ENCODE results near the gene FBN1. TPM values are rescaled to one million over a fixed set of nuclear protein-coding genes. Genes with fewer than 3 reads are reported as not detected.
A peak's percentile ranks its signal among the peaks of the same experiment; 100 is the strongest.

FBN1 gene
- total RNA-seq: 1 to 10 TPM in 1 of 2 donors, under 1 TPM in 1; 0.91 to 1.6 TPM

DNA sequence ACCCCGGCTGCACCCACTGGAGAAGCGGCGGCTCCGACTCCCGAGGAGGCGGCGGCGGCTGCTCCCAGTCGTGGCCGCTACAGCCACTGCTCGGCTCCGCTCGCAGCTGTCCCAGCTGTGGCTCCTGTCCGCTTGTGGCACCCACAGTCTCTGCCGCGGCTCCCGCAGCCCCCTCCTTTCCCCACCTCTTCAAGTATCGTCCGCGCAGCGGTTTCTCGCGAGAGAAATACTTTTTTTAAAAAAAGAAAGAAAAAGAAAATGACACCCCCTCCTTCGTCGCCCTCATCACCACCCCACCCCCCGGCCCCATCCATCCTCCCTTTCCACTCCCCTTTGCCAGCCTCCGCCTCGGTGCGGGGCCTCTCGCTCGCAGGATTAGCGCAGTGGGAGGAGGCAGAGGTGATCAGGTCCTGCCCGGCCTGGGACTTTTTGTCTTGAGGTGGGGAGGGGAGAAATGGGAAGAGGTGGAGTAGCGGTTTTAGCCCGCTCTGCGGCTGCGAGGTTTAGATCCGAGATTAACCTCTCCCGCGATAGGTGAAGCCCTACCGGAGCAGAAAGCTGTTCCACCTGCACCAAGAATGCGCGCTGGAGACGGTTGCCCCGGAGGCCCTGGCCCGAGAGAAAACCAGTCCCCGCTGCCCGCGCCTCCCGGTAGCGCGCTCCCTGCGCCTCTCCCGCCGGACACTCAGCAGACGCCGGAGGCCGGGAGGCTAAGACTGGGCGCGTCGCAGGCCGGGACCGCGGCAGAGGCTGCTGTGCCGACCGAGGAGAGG lies at the start of gene FBN1:
FBN1 (minus strand) TSS at position 152 of the 773 bp plus-strand sequence. CDS start 940 bp downstream, outside the sequence.
- H3K4me1 Mint-ChIP-seq: no peaks in the 10 kb centered on the region
- H3K27ac Mint-ChIP-seq: no peak within 1 kb of the TSS
- peak within 1 kb of the TSS; percentile 5 for H3K4me3 Mint-ChIP-seq

DNA sequence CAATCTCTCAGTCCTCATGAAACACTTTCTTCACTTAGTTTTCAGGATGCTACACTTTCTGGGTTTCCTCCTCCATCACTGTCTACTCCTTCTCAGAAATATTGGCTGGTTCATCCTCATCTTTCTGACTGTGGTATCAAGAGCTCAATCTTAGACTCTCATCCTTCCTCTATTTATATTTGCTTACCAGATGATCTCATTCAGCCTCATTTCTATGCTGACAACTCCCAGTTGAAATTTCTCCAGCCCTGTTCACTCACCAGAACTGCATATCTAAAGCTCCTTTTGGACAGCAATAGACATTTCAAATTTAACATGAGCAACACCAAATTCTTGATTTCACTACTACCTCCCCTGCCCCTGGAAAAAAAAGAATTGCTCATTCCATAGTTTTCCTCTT lies 48.0 kb upstream of the FBN1 start:
- H3K4me3 Mint-ChIP-seq: no peak overlapping the region
- no peaks in the 10 kb centered on the region for H3K36me3 Mint-ChIP-seq (ENCODE audit: low read depth)
- H3K27me3 Mint-ChIP-seq: no peaks in the 10 kb centered on the region
- no peaks in the 10 kb centered on the region for H3K4me1 Mint-ChIP-seq
- ATAC-seq (replicated peaks): no peak
- H3K9me3 Mint-ChIP-seq: no peaks in the 10 kb centered on the region
- no peak overlapping the region for H3K27ac Mint-ChIP-seq

More for the DNA sequence above, at the start of gene FBN1:
- H3K36me3 Mint-ChIP-seq (ENCODE audit: low read depth): no peaks in the 10 kb centered on the region
- no peaks in the 10 kb centered on the region for H3K9me3 Mint-ChIP-seq
- peaks cover 31% of the 10 kb centered on the region for H3K27me3 Mint-ChIP-seq
- peak; percentile 16 for ATAC-seq (replicated peaks)

DNA sequence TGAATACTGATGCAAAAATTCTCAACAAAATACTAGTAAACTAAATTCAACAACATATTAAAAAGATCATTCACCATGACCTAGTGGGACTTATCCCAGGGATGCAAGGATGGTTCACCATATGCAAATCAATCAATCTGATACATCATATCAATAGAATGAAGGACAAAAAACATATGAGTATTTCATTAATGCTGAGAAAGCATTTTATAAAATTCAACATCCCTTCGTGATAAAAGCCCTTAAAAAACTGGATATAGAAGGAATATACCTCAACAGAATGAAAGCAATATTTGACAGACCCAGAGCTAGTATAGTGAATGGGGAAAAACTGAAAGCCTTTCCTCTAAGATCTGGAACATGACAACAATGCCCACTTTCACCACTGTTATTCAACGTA lies 43.0 kb upstream of the FBN1 start:
- H3K4me1 Mint-ChIP-seq: no peaks in the 10 kb centered on the region
- no peaks in the 10 kb centered on the region for H3K36me3 Mint-ChIP-seq (ENCODE audit: low read depth)
- no peak overlapping the region for H3K4me3 Mint-ChIP-seq
- no peak overlapping the region for H3K27ac Mint-ChIP-seq
- peaks cover 4% of the 10 kb centered on the region for H3K9me3 Mint-ChIP-seq
- H3K27me3 Mint-ChIP-seq: no peaks in the 10 kb centered on the region
- no peak for ATAC-seq (replicated peaks)

DNA sequence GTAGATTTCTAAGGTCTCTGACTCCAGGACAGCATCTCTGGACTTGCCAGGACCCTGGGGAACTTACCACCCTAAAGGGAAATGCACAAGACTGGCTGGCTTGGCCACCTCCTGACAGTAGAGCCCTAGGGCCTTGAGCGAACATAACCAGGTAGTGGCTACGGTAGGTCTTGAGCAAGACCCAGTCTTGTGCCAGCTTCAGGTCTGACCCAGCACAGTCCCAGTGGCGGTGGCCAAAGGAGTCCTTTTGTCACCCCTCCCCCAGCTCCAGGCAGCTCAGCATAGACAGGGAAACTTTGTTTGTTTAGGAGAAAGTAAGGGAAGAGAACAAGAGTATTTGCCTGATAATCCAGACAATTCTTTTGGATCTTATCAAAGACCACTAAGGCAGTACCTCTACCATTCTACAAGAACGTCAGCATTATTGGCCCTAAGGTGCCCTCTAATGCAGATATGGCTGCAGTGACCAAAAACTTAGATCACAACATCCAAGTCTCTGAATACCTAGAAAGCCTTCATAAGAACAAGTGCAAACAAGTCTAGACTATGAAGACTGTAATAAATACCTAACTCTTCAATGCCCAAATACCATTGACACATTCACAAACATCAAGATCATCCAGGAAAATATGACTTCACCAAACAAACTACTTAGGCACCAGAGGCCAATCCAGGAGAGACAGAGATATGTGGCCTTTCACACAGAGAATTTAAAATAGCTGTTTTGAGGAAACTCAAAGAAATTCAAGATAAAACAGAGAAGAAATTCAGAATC lies 38.7 kb upstream of the FBN1 start:
- H3K36me3 Mint-ChIP-seq (ENCODE audit: low read depth): no peaks in the 10 kb centered on the region
- peaks cover 4% of the 10 kb centered on the region for H3K9me3 Mint-ChIP-seq
- H3K4me3 Mint-ChIP-seq: no peak overlapping the region
- H3K27ac Mint-ChIP-seq: no peak overlapping the region
- H3K4me1 Mint-ChIP-seq: no peaks in the 10 kb centered on the region
- ATAC-seq (replicated peaks): no peak
- H3K27me3 Mint-ChIP-seq: no peaks in the 10 kb centered on the region

DNA sequence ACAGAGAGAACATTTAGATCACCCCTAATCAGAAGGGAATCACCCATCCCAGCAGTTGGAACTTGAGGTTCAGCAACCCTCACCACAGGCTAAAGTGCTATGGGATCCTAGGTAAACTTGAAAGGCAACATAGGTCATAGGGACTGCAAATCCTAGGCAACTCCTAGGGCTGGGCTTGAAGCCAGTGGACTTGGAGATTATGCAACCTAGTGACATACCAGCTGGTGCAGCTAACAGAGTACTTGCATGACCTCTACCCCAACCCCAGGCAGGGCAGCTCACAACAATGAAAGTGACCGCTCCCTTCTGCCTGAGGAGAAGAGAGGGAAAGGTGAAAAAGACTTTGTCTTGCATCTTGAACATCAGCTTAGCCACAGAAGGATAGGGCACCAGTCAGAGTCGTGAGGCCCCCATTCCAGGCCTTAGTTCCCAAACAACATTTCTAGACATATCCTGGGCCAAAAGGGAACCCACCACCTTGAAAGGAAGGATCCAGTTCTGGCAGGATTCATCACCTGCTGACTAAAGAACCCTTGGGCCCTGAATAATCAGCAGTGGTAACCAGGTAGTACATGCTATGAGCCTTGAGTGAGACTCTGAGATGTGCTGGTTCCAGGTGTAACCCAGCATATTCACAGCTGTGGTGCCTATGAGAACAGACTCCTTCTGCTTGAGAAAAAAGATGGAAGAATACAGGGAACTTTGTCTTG lies 37.6 kb upstream of the FBN1 start:
- Mint-ChIP-seq H3K9me3 (peaks cover 4% of the 10 kb centered on the region), H3K36me3 (ENCODE audit: low read depth) (no peaks in the 10 kb centered on the region), H3K4me3 (no peak overlapping the region), H3K27ac (no peak overlapping the region), H3K4me1 (no peaks in the 10 kb centered on the region), H3K27me3 (no peaks in the 10 kb centered on the region)
- no peak for ATAC-seq (replicated peaks)

DNA sequence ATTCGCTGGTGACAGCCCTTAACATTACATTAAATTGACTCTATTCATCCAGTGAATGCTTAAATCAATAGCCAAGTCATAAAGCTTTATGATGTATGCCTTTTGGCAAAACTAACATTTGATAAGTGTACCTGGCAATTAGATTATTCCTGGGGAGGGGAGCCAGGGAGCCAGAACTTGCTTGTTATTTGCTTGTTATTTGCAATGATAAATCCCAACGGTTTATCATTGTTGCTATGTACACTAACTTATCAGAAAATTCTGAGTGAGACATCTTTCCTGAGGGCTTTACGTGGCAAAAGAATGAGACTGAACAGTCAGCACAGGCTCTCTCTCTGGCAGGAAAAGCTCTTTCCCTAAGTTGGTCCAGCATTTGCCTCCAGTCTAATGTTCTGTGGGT lies 35.8 kb upstream of the FBN1 start:
- no peaks in the 10 kb centered on the region for H3K36me3 Mint-ChIP-seq (ENCODE audit: low read depth)
- H3K4me1 Mint-ChIP-seq: no peaks in the 10 kb centered on the region
- H3K27ac Mint-ChIP-seq: no peak overlapping the region
- no peak overlapping the region for H3K4me3 Mint-ChIP-seq
- peaks cover 4% of the 10 kb centered on the region for H3K9me3 Mint-ChIP-seq
- H3K27me3 Mint-ChIP-seq: no peaks in the 10 kb centered on the region
- ATAC-seq (replicated peaks): no peak

DNA sequence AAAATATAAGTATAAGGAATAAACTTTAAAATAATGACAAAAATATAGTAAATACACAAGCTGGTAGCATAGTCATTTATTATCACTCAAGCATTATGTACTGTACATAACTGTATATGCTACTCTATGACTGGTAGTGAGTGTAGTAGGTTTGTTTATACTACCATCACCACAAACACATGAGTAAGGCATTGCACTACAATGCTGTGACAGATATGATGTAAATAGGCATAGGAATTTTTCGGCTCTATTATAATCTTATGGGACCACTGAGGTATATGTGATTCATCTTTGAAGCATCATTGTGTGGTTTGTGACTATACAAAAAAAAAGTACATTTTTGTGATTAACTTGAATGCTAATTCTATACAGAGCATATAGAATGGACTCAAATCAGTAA lies 35.3 kb upstream of the FBN1 start:
- Mint-ChIP-seq H3K4me1 (no peaks in the 10 kb centered on the region), H3K9me3 (peaks cover 4% of the 10 kb centered on the region), H3K36me3 (ENCODE audit: low read depth) (no peaks in the 10 kb centered on the region), H3K27me3 (no peaks in the 10 kb centered on the region), H3K27ac (no peak overlapping the region), H3K4me3 (no peak overlapping the region)
- ATAC-seq (replicated peaks): no peak

DNA sequence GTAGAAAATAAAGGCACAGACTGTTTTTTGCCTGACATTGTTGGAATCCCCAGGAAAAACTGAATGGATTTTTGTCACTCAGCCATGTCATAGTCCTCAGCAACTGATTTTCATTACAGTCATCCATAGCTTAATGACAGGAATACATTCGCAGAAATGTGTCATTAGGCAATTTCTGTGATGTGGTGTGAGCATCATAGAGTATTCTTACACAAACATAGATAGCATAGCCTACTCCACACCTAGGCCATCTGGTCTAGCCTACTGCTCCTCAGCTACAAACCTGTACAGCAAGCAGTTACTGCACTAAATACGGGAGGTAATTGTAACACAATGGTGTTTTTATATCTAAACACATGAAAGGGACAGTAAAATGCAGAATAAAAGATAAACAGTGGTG lies 34.4 kb upstream of the FBN1 start:
- Mint-ChIP-seq H3K27ac (no peak overlapping the region), H3K36me3 (ENCODE audit: low read depth) (no peaks in the 10 kb centered on the region), H3K4me3 (no peak overlapping the region), H3K27me3 (no peaks in the 10 kb centered on the region), H3K9me3 (peaks cover 4% of the 10 kb centered on the region), H3K4me1 (no peaks in the 10 kb centered on the region)
- ATAC-seq (replicated peaks): no peak

DNA sequence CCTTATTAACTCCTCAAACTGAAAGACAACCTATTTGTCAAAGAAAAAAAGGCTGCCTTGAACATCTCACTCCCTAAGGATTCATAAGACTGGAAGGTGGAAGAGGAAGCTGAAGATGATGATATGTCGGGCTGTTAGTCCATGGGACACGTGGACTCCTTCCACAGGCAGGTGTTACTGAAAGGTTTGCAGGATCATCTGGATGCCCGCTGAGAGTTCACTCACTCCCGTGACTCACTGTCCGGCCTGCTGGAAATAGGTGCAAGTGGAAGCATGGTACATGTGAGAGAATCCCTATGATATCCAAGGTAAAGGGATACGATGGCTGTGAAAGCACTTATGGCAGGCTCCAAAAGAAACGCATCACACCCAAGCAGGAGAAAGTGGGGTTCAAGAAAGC lies 33.3 kb upstream of the FBN1 start:
- H3K4me1 Mint-ChIP-seq: no peaks in the 10 kb centered on the region
- H3K9me3 Mint-ChIP-seq: no peaks in the 10 kb centered on the region
- no peaks in the 10 kb centered on the region for H3K36me3 Mint-ChIP-seq (ENCODE audit: low read depth)
- no peaks in the 10 kb centered on the region for H3K27me3 Mint-ChIP-seq
- H3K27ac Mint-ChIP-seq: no peak overlapping the region
- no peak overlapping the region for H3K4me3 Mint-ChIP-seq
- ATAC-seq (replicated peaks): no peak

DNA sequence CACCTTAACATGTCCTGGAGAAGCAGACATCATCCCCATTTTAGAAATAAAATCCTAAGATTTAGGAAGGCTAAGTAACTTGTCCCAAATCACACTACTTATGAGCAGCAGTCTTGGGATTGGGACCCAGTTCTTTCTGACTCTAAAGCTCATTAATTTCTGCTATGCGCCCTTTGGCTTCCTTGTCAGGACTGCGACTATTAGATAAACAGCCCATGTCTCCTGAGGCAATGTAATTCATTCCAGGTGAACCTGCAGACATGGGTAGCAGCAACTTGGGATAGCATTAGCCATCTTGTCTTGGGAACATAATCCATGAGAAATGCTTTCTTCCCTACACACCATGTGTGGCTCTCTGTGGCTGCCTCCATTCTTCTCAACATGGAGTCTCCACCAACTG lies 32.3 kb upstream of the FBN1 start:
- H3K4me1 Mint-ChIP-seq: no peaks in the 10 kb centered on the region

DNA sequence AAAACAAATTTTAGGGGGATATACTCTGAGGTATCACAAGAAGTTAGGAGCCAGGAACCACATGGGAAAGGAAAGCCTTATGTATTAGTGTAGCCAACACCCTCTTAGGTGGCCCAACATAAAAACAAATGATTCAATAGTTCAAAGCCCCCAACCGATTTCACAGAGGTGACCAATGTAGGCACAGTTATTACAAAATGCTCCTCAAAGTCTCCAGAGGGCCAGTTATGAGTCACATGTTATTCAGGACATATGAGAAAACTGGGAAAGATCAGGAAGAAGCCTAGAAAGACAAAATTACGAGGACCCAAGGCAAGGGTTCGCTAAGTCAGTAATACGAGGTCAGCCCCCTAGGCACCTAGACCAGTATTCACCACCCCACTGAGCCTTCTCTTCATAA lies 29.9 kb upstream of the FBN1 start:
- H3K27me3 Mint-ChIP-seq: peaks cover 3% of the 10 kb centered on the region
- H3K4me3 Mint-ChIP-seq: no peak overlapping the region
- H3K9me3 Mint-ChIP-seq: no peaks in the 10 kb centered on the region
- H3K4me1 Mint-ChIP-seq: no peaks in the 10 kb centered on the region
- H3K36me3 Mint-ChIP-seq (ENCODE audit: low read depth): no peaks in the 10 kb centered on the region
- H3K27ac Mint-ChIP-seq: no peak overlapping the region
- no peak for ATAC-seq (replicated peaks)

More for the DNA sequence above, 32.3 kb upstream of the FBN1 start:
- no peaks in the 10 kb centered on the region for H3K36me3 Mint-ChIP-seq (ENCODE audit: low read depth)
- H3K27me3 Mint-ChIP-seq: peaks cover 2% of the 10 kb centered on the region
- ATAC-seq (replicated peaks): no peak
- no peak overlapping the region for H3K4me3 Mint-ChIP-seq
- H3K9me3 Mint-ChIP-seq: no peaks in the 10 kb centered on the region
- no peak overlapping the region for H3K27ac Mint-ChIP-seq

DNA sequence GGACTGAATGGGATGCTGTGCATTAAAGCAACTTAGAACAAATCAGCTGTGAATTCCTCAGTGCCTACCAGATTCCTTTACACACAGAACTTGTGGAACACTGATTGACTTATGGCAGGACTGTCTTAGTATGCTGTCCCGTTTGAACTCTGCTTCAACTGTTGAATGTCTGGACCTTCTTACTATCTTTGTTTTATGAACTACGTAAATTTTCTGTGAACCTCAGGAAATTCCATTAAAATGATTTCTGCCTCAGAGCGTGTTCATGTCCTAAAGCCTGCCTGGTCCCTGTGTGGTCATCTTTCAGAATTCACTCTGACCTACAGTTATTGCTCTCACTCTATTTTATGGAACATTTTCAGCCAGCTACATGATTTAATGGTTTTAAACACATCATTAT lies 29.4 kb upstream of the FBN1 start:
- no peaks in the 10 kb centered on the region for H3K9me3 Mint-ChIP-seq
- H3K4me1 Mint-ChIP-seq: no peaks in the 10 kb centered on the region
- no peaks in the 10 kb centered on the region for H3K36me3 Mint-ChIP-seq (ENCODE audit: low read depth)
- H3K27ac Mint-ChIP-seq: no peak overlapping the region
- peaks cover 8% of the 10 kb centered on the region for H3K27me3 Mint-ChIP-seq
- H3K4me3 Mint-ChIP-seq: no peak overlapping the region
- ATAC-seq (replicated peaks): no peak

DNA sequence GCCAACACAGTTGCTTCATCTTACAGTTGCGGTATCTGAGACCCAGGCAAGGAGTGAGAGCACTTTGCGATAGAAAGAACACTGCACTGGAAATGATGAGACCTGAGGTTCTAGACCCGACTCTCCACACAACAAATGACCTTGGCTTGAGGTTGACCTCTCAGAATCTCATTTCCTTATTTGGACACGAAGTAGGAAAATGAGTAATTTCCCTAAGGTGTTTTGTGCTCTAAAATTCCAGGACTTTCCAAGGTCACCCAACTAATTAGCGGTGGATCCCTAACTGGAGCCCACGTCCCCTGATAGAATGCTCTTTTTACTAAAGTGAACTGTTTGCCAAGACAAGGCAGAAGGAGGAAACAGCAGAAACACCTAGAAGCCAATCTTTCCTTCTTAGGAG lies 26.7 kb upstream of the FBN1 start:
- Mint-ChIP-seq H3K4me1 (no peaks in the 10 kb centered on the region), H3K27ac (no peak overlapping the region), H3K9me3 (no peaks in the 10 kb centered on the region), H3K36me3 (ENCODE audit: low read depth) (no peaks in the 10 kb centered on the region), H3K4me3 (no peak overlapping the region), H3K27me3 (peaks cover 9% of the 10 kb centered on the region)
- no peak for ATAC-seq (replicated peaks)

DNA sequence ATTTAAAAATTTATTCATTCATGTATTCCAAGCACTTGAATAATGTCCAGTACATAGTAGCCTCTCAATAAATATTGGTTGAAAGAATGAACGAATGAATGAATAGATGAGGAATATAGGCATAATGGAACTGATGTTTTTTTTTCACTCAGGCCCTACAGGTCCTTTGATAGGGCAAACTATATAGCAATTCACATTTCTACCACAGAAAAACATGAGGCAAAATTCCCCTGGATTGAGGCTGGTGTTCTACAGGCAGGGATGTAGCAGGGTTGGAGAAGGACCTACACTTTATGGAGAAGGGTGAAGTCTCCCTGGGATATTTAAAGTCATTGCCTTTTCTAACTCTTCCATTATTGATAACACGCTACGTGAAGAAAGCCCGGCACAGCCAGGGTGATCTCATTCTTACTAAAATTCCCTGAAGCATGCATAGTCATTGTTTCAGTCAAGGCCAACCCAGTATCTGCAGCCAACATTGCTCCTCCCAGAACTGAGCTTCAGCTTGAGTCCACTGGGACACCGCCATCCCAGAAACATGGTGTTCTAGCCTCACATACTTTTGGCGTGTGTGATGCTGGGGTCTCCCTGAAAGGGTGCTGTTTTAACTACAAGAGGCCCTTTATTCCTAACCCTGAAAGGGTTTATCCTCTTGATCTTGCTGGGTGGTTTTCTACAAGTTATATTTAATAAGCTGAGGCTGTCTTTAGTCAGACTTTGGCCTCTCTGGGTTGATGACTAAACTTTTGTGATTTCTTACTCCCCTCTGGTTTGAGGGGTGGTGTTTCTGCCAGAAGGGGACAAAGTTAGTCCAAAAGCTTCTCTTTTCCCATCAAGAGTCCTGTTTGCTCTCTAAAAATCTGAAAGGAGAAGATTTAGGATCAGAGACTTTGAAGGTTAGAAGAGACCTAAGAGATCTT lies 25.9 kb upstream of the FBN1 start:
- Mint-ChIP-seq H3K36me3 (ENCODE audit: low read depth) (no peaks in the 10 kb centered on the region), H3K9me3 (no peaks in the 10 kb centered on the region), H3K4me3 (no peak overlapping the region), H3K4me1 (no peaks in the 10 kb centered on the region), H3K27me3 (peaks cover 9% of the 10 kb centered on the region), H3K27ac (no peak overlapping the region)
- no peak for ATAC-seq (replicated peaks)

Measured in activated T-helper 17 cell treated with anti-CD3 and anti-CD28 coated beads, Interleukin-2, amount 50 U/mL, for 72 hours (primary cell).